H9 (cell line): ENCODE results near the gene NDUFAF2. TPM values are rescaled to one million over a fixed set of nuclear protein-coding genes. Genes with fewer than 3 reads are reported as not detected.
A peak's percentile ranks its signal among the peaks of the same experiment; 100 is the strongest.

Experiments
- DNase-seq: peaks from one replicate; pipeline ENCODE4 v3.0.0-alpha.2; 2017
- H2AFZ ChIP-seq: one replicate; pipeline ENCODE4 v1.6.1; 2013; ENCODE audit warnings: mild to moderate bottlenecking, low read length, control low read depth, moderate library complexity
- H2AK5ac ChIP-seq: 2 replicates; pipeline ENCODE4 v1.6.1; 2013; ENCODE audit warnings: low read length, control low read depth, mixed read lengths; ENCODE audit not compliant: insufficient read length
- H2BK120ac ChIP-seq: one replicate; pipeline ENCODE4 v1.6.1; 2013; ENCODE audit warnings: low read depth, mild to moderate bottlenecking, low read length, control low read depth, inconsistent platforms; ENCODE audit not compliant: poor library complexity, severe bottlenecking
- H2BK12ac ChIP-seq: 2 replicates; pipeline ENCODE4 v1.6.1; 2013; ENCODE audit warnings: low read length, control low read depth, mixed read lengths, low read depth; ENCODE audit not compliant: insufficient read length
- H2BK15ac ChIP-seq: 2 replicates; pipeline ENCODE4 v1.6.1; 2013; ENCODE audit warnings: low read depth, low read length, control low read depth
- H2BK20ac ChIP-seq: one replicate; pipeline ENCODE4 v1.6.1; 2013; ENCODE audit warnings: low read depth, mild to moderate bottlenecking, low read length, control low read depth, inconsistent platforms; ENCODE audit not compliant: poor library complexity, severe bottlenecking
- H2BK5ac ChIP-seq: 2 replicates; pipeline ENCODE4 v1.6.1; 2013; ENCODE audit warnings: low read length, control low read depth, mixed read lengths; ENCODE audit not compliant: insufficient read length
- H3K14ac ChIP-seq: 2 replicates; pipeline ENCODE4 v1.6.1; 2013; ENCODE audit warnings: low read length, control low read depth; ENCODE audit not compliant: insufficient read depth
- H3K18ac ChIP-seq: 2 replicates; pipeline ENCODE4 v1.6.1; 2013; ENCODE audit warnings: low read depth, mild to moderate bottlenecking, mixed read lengths, low read length, control low read depth; ENCODE audit not compliant: insufficient read length
- H3K23ac ChIP-seq: 2 replicates; pipeline ENCODE4 v1.6.1; 2013; ENCODE audit warnings: low read length, control low read depth, mixed read lengths, low read depth; ENCODE audit not compliant: insufficient read length
- H3K23me2 ChIP-seq: 2 replicates; pipeline ENCODE4 v1.6.1; 2013; ENCODE audit warnings: low read depth, mild to moderate bottlenecking, mixed read lengths, low read length, control low read depth; ENCODE audit not compliant: insufficient read length, poor library complexity, severe bottlenecking
- H3K27ac ChIP-seq: 2 replicates; pipeline ENCODE4 v1.5.1; 2013; ENCODE audit warnings: low read length, control low read depth, mixed read lengths, low read depth; ENCODE audit not compliant: insufficient read length
- H3K27me3 ChIP-seq: 2 replicates; pipeline ENCODE4 v1.6.1; 2013; ENCODE audit warnings: low read length, control low read depth, inconsistent platforms; ENCODE audit not compliant: insufficient read depth
- H3K4ac ChIP-seq: 2 replicates; pipeline ENCODE4 v1.6.1; 2013; ENCODE audit warnings: low read depth, mild to moderate bottlenecking, control low read depth, inconsistent platforms, low read length, moderate library complexity
- H3K4me1 ChIP-seq: 2 replicates; pipeline ENCODE4 v1.6.1; 2013; ENCODE audit warnings: low read length, control low read depth, inconsistent platforms; ENCODE audit not compliant: insufficient read depth
- H3K4me2 ChIP-seq: 2 replicates; pipeline ENCODE4 v1.6.1; 2013; ENCODE audit warnings: low read length, control low read depth, mixed read lengths; ENCODE audit not compliant: insufficient read length, insufficient read depth
- H3K56ac ChIP-seq: 2 replicates; pipeline ENCODE4 v1.6.1; 2013; ENCODE audit warnings: low read depth, mild to moderate bottlenecking, mixed read lengths, low read length, control low read depth; ENCODE audit not compliant: insufficient read length
- H3K79me1 ChIP-seq: 2 replicates; pipeline ENCODE4 v1.6.1; 2013; ENCODE audit warnings: low read depth, mild to moderate bottlenecking, moderate library complexity, low read length, control low read depth, inconsistent platforms; ENCODE audit not compliant: insufficient read depth, poor library complexity, severe bottlenecking
- H3K79me2 ChIP-seq: 2 replicates; pipeline ENCODE4 v1.6.1; 2013; ENCODE audit warnings: low read length, control low read depth, inconsistent platforms; ENCODE audit not compliant: insufficient read depth
- H3K9ac ChIP-seq: 2 replicates; pipeline ENCODE4 v1.6.1; 2013; ENCODE audit warnings: low read length, control low read depth, mixed read lengths; ENCODE audit not compliant: insufficient read length; ENCODE audit errors: extremely low read depth
- H3K9me3 ChIP-seq: one replicate; pipeline ENCODE4 v1.6.1; 2013; ENCODE audit warnings: low read depth, low read length, inconsistent platforms; ENCODE audit not compliant: control insufficient read depth
- H3T11ph ChIP-seq: one replicate; pipeline ENCODE4 v1.6.1; 2013; ENCODE audit warnings: mild to moderate bottlenecking, low read length, control low read depth, inconsistent platforms
- H4K20me1 ChIP-seq: one replicate; pipeline ENCODE4 v1.6.1; 2013; ENCODE audit not compliant: control insufficient read depth, insufficient read length, insufficient read depth
- H4K5ac ChIP-seq: 2 replicates; pipeline ENCODE4 v1.6.1; 2013; ENCODE audit warnings: low read depth, mild to moderate bottlenecking, mixed read lengths, low read length, control low read depth; ENCODE audit not compliant: insufficient read length
- H4K8ac ChIP-seq: replicated peaks from 2 replicates; pipeline ENCODE4 v1.6.1; 2013; ENCODE audit warnings: low read length, control low read depth, mixed read lengths, low read depth; ENCODE audit not compliant: insufficient read length
- H4K91ac ChIP-seq: 2 replicates; pipeline ENCODE4 v1.6.1; 2013; ENCODE audit warnings: low read depth, mild to moderate bottlenecking, moderate library complexity, mixed read lengths, low read length, control low read depth; ENCODE audit not compliant: insufficient read length
- H3K27ac Mint-ChIP-seq, 3 experiments: 2 replicates in 2 of 3; 3 replicates in 1 of 3; pipeline ENCODE4 v1.8.0; 2020 to 2021; ENCODE audit warnings: mixed read lengths in 3 of 3, mild to moderate bottlenecking in 1 of 3, moderate library complexity in 1 of 3
- H3K27me3 Mint-ChIP-seq: 2 replicates; pipeline ENCODE4 v1.8.0; 2021; ENCODE audit warnings: low read depth, mild to moderate bottlenecking, moderate library complexity, mixed read lengths
- H3K36me3 Mint-ChIP-seq, 3 experiments: 2 replicates in 2 of 3; 3 replicates in 1 of 3; pipeline ENCODE4 v1.8.0; 2020 to 2021; ENCODE audit warnings: low read depth in 3 of 3, mixed read lengths in 3 of 3; ENCODE audit not compliant: insufficient read depth in 1 of 3
- H3K4me1 Mint-ChIP-seq, 2 experiments: 2 replicates each; pipeline ENCODE4 v1.8.0; 2020; ENCODE audit warnings: mixed read lengths in 2 of 2
- H3K4me3 Mint-ChIP-seq, 2 experiments: 2 replicates in 1 of 2; 3 replicates in 1 of 2; pipeline ENCODE4 v1.8.0; 2020 to 2021; ENCODE audit warnings: mild to moderate bottlenecking in 2 of 2, mixed read lengths in 2 of 2, moderate library complexity in 1 of 2
- H3K9me3 Mint-ChIP-seq, 2 experiments: 2 replicates in 1 of 2; 3 replicates in 1 of 2; pipeline ENCODE4 v1.8.0; 2020; ENCODE audit warnings: mild to moderate bottlenecking in 2 of 2, mixed read lengths in 2 of 2, moderate library complexity in 1 of 2
- WGBS: extraction: QIAGEN DNeasy Blood & Tissue Kit; methylation state at CpG from one replicate; pipeline ENCODE4 v1.1.7; 2013; ENCODE audit warnings: missing lambda C conversion rate, low lambda C conversion rate, mixed read lengths; ENCODE audit not compliant: insufficient read length; ENCODE audit errors: extremely low coverage; 5-methylcytosine and 5-hydroxymethylcytosine counted together
- total RNA-seq: library from RNA; stranded (reverse); gene quantifications from 2 replicates; pipeline ENCODE4 v1.2.1, GENCODE V29; 2021
- TF ChIP-seq, protein P1 (sequence below): fragments of 200-600 bp; sonication (generic); conservative IDR thresholded peaks from 3 replicates; pipeline ENCODE4 v1.8.0; 2021; ENCODE audit warnings: antibody characterized with exemption, mild to moderate bottlenecking

The NDUFAF2 gene
- total RNA-seq, 1 experiment from 2014 or later: 31.4 TPM

DNA sequence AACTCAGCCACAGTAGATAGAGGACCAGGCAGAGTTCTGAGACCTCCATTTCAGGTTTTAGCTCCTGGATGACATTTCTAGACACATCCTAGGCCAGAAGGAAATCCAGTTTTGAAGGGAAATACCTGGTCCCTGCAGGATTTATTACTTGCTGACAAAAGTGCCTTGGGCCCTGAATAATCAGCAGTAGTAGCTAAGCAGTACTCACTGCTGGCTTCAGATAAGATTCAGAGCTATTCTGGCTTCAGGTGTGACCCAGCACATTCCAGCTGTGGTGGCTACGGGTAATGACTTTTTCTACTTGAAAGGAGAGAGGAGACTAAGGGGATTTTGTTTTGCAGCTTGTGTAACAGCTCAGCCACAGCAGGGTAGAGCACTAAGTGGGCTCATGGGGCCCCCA, 34.0 kb downstream of the NDUFAF2 start:
- peaks cover 4 to 15% (median 10%) of the 10 kb centered on the region in 3 experiments; a peak in 6 of 7 replicates for H3K36me3 Mint-ChIP-seq
- H3K4me3 Mint-ChIP-seq: no peak overlapping the region
- H2BK120ac ChIP-seq: no peak overlapping the region
- H2BK12ac ChIP-seq: no peak overlapping the region
- no peaks in the 10 kb centered on the region for H3K27me3 ChIP-seq
- WGBS: no CpG with 5 or more reads among the region's 1 CpG
- TF ChIP-seq, protein P1, sequence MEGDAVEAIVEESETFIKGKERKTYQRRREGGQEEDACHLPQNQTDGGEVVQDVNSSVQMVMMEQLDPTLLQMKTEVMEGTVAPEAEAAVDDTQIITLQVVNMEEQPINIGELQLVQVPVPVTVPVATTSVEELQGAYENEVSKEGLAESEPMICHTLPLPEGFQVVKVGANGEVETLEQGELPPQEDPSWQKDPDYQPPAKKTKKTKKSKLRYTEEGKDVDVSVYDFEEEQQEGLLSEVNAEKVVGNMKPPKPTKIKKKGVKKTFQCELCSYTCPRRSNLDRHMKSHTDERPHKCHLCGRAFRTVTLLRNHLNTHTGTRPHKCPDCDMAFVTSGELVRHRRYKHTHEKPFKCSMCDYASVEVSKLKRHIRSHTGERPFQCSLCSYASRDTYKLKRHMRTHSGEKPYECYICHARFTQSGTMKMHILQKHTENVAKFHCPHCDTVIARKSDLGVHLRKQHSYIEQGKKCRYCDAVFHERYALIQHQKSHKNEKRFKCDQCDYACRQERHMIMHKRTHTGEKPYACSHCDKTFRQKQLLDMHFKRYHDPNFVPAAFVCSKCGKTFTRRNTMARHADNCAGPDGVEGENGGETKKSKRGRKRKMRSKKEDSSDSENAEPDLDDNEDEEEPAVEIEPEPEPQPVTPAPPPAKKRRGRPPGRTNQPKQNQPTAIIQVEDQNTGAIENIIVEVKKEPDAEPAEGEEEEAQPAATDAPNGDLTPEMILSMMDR: no peak
- no peaks in the 10 kb centered on the region for H3K9me3 ChIP-seq
- peaks cover 2% of the 10 kb centered on the region for H3K23me2 ChIP-seq
- no peak overlapping the region for H4K91ac ChIP-seq
- H3K9ac ChIP-seq: no peak overlapping the region
- H4K20me1 ChIP-seq: no peaks in the 10 kb centered on the region
- H3K27me3 Mint-ChIP-seq: no peaks in the 10 kb centered on the region
- no peak overlapping the region for H2BK5ac ChIP-seq
- no peak overlapping the region for H3K27ac ChIP-seq
- DNase-seq: no peak
- no peak overlapping the region for H3K18ac ChIP-seq
- peak overlapping the region in 1 of 3 experiments; percentile 49; a peak in 2 of 7 replicates for H3K27ac Mint-ChIP-seq
- no peaks in the 10 kb centered on the region for H3K79me2 ChIP-seq
- H2BK20ac ChIP-seq: no peak overlapping the region
- H3K23ac ChIP-seq: no peak overlapping the region
- H3K4me1 ChIP-seq: no peaks in the 10 kb centered on the region
- H3K4ac ChIP-seq: no peak overlapping the region
- no peak overlapping the region for H3K56ac ChIP-seq
- peaks cover 13 to 24% of the 10 kb centered on the region in 2 experiments for H3K9me3 Mint-ChIP-seq
- no peak overlapping the region for H3K14ac ChIP-seq
- peaks cover 6% of the 10 kb centered on the region for H3K79me1 ChIP-seq
- H3K4me2 ChIP-seq: no peak overlapping the region
- no peak overlapping the region for H3T11ph ChIP-seq
- no peak overlapping the region for H2AFZ ChIP-seq
- no peak overlapping the region for H2BK15ac ChIP-seq
- H3K4me1 Mint-ChIP-seq: no peaks in the 10 kb centered on the region
- H4K5ac ChIP-seq: no peak overlapping the region
- H4K8ac ChIP-seq: no peak overlapping the region
- H2AK5ac ChIP-seq: no peak overlapping the region
